Tibial nerve (tissue), 4 donors: Measurements from ENCODE around the gene MTMR2.

Experiments used
- EP300 ChIP-seq, 2 donors: sonication (generic); formaldehyde crosslinking; IDR thresholded peaks; one replicate each; pipeline ENCODE4 v1.6.1; 2017; ENCODE audit warnings: antibody characterized with exemption in 2 of 2, mild to moderate bottlenecking in 1 of 2
- POLR2A ChIP-seq, 2 donors: fragments of 450-650 bp; IDR thresholded peaks; one replicate each; pipeline ENCODE4 v1.6.1; 2017; ENCODE audit warnings: antibody characterized with exemption in 2 of 2, mild to moderate bottlenecking in 2 of 2, moderate library complexity in 2 of 2
- TF ChIP-seq, protein P1 (sequence below), 5 experiments: fragments of 200-600 bp in 3 of 5; fragments of 450-650 bp in 2 of 5; sonication (generic) in 3 of 5; IDR thresholded peaks; one replicate each; pipeline ENCODE4 v1.5.1; 2016 to 2019; ENCODE audit warnings: antibody characterized with exemption in 5 of 5, mild to moderate bottlenecking in 3 of 5, moderate library complexity in 2 of 5

DNA sequence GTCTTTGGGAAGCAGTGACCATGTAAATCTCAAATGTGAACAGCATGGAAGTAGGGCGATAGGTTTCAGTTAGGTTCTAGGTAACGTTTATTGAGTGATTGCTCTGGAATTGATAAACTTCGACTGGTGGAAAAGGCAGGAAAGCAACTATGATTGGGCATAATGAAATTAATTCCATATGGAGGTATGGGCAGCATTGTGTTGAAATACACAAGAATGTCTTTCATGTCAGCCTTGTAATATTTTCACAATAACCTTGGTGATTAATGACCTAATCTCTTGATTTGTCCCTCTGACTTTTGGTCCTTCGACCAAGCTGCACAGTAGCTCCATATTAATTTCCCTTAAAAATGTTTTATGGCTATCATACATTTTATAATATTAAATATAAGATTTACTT, 130.8 kb downstream of the MTMR2 start:
- TF ChIP-seq EP300 (IDR thresholded peaks at IDR 0.05) (no peak), POLR2A (IDR thresholded peaks at IDR 0.05) (no peak)
- TF ChIP-seq, protein P1, sequence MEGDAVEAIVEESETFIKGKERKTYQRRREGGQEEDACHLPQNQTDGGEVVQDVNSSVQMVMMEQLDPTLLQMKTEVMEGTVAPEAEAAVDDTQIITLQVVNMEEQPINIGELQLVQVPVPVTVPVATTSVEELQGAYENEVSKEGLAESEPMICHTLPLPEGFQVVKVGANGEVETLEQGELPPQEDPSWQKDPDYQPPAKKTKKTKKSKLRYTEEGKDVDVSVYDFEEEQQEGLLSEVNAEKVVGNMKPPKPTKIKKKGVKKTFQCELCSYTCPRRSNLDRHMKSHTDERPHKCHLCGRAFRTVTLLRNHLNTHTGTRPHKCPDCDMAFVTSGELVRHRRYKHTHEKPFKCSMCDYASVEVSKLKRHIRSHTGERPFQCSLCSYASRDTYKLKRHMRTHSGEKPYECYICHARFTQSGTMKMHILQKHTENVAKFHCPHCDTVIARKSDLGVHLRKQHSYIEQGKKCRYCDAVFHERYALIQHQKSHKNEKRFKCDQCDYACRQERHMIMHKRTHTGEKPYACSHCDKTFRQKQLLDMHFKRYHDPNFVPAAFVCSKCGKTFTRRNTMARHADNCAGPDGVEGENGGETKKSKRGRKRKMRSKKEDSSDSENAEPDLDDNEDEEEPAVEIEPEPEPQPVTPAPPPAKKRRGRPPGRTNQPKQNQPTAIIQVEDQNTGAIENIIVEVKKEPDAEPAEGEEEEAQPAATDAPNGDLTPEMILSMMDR (IDR thresholded peaks at IDR 0.05), result no peak
